GM12878 (cell line): Measurements from ENCODE around the gene RPGRIP1L. TPM values are rescaled to one million over a fixed set of nuclear protein-coding genes. Genes with fewer than 3 reads are reported as not detected.

Source experiments
- ATAC-seq: fragments of 200-7000 bp; cut with Tn5 transposase; 3 replicates; pipeline ENCODE4 v1.9.1; 2020; ENCODE audit warnings: mild to moderate bottlenecking, moderate library complexity
- BruUV-seq: library from RNA; stranded (reverse); fragments of 400-500 nt; replicated peaks from 2 replicates; lab custom pipeline; 2021; lab: Mats Ljungman, UMichigan
- CTCF ChIA-PET: fragments of 300-600 bp; sonication (Branson Sonifier 250); formaldehyde crosslinking; extraction: SDS; loops from one replicate; lab custom pipeline; 2021; ENCODE audit warnings: inconsistent platforms; lab: Yijun Ruan, JAX
- POLR2A ChIA-PET: fragments of 350-600 bp; formaldehyde crosslinking; extraction: SDS; loops from one replicate; lab custom pipeline; 2021; ENCODE audit warnings: inconsistent platforms; lab: Charles Lee
- RAD21 ChIA-PET: fragments of 300-600 bp; sonication (Branson Sonifier 250); formaldehyde crosslinking; loops from one replicate; lab custom pipeline; 2023; ENCODE audit warnings: antibody characterized with exemption; ENCODE audit not compliant: unreplicated experiment; lab: Charles Lee
- SMC1A ChIA-PET: fragments of 300-600 bp; sonication (Branson Sonifier 250); formaldehyde crosslinking; loops from one replicate; lab custom pipeline; 2023; ENCODE audit not compliant: unreplicated experiment, uncharacterized antibody; lab: Charles Lee
- DNase-seq: peaks from one replicate; pipeline ENCODE4 v3.0.0-alpha.2; 2011; ENCODE audit warnings: low read depth, low spot score
- FAIRE-seq: peaks from 3 replicates; lab custom pipeline; 2011; peaks lifted over from hg19 to GRCh38; lab: Jason Lieb, UNC
- H2AFZ ChIP-seq: 2 replicates; pipeline ENCODE4 v1.6.0; 2011; ENCODE audit warnings: low read depth, low read length, control low read depth; ENCODE audit not compliant: control insufficient read depth
- H3K27ac ChIP-seq: 2 replicates; pipeline ENCODE4 v1.5.1; 2011; ENCODE audit warnings: control low read depth; ENCODE audit not compliant: control insufficient read depth, insufficient read depth
- H3K27me3 ChIP-seq, 2 experiments: replicated peaks in 1 of 2; 2 replicates each; pipeline versions ENCODE4 v1.6.0 to v1.6.1; 2011; ENCODE audit warnings: low read length in 1 of 2; ENCODE audit not compliant: control insufficient read depth in 2 of 2, insufficient read depth in 2 of 2
- H3K36me3 ChIP-seq, 2 experiments: 2 replicates each; pipeline ENCODE4 v1.5.1; 2011; ENCODE audit warnings: low read length in 1 of 2; ENCODE audit not compliant: control insufficient read depth in 2 of 2, insufficient read depth in 2 of 2
- H3K4me1 ChIP-seq: 2 replicates; pipeline ENCODE4 v1.6.1; 2011; ENCODE audit warnings: mild to moderate bottlenecking, low read length, moderate library complexity, mixed read lengths; ENCODE audit not compliant: control insufficient read depth, insufficient read depth
- H3K4me2 ChIP-seq: 2 replicates; pipeline ENCODE4 v1.6.0; 2011; ENCODE audit warnings: control low read depth; ENCODE audit not compliant: control insufficient read depth, insufficient read depth
- H3K4me3 ChIP-seq: fragments of 200-600 bp; sonication (generic); 2 replicates; pipeline ENCODE4 v1.5.1; 2016
- H3K79me2 ChIP-seq: 2 replicates; pipeline ENCODE4 v1.6.0; 2011; ENCODE audit warnings: low read length; ENCODE audit not compliant: control insufficient read depth, insufficient read depth
- H3K9ac ChIP-seq: 2 replicates; pipeline ENCODE4 v1.8.0; 2011; ENCODE audit warnings: low read length, control low read depth, mixed read lengths; ENCODE audit not compliant: control insufficient read depth, insufficient read depth
- H3K9me3 ChIP-seq: replicated peaks from 3 replicates; pipeline ENCODE4 v1.5.1; 2011; ENCODE audit warnings: mild to moderate bottlenecking, low read length; ENCODE audit not compliant: control insufficient read depth, insufficient read depth
- H4K20me1 ChIP-seq: 2 replicates; pipeline ENCODE4 v1.6.0; 2011; ENCODE audit not compliant: control insufficient read depth, insufficient read depth
- BHLHE40 ChIP-seq, 2 experiments: fragments of 450-650 bp in 1 of 2; IDR thresholded peaks; 2 replicates each; pipeline ENCODE4 v1.6.1; 2011 to 2017; ENCODE audit warnings: low read depth in 2 of 2, borderline replicate concordance in 1 of 2, improper control_type of control experiment in 1 of 2, low read length in 1 of 2, mild to moderate bottlenecking in 1 of 2
- PBX3 ChIP-seq: IDR thresholded peaks from 2 replicates; pipeline ENCODE4 v1.6.1; 2011; ENCODE audit warnings: mild to moderate bottlenecking, low read depth, low read length, moderate library complexity; ENCODE audit not compliant: insufficient replicate concordance
- RAD21 ChIP-seq: IDR thresholded peaks from 2 replicates; pipeline ENCODE4 v1.6.1; 2011; ENCODE audit warnings: mild to moderate bottlenecking, low read depth, low read length, moderate library complexity; ENCODE audit not compliant: insufficient read depth
- RAD51 ChIP-seq: fragments of 450-650 bp; IDR thresholded peaks from 2 replicates; pipeline ENCODE4 v1.6.1; 2016; ENCODE audit warnings: moderate library complexity, mild to moderate bottlenecking, inconsistent platforms
- SUPT20H ChIP-seq: IDR thresholded peaks from 2 replicates; pipeline ENCODE4 v1.6.1; 2011; ENCODE audit warnings: low read depth, mild to moderate bottlenecking, low read length, moderate library complexity, borderline replicate concordance; ENCODE audit not compliant: control insufficient read depth
- TBL1XR1 ChIP-seq: IDR thresholded peaks from 2 replicates; pipeline ENCODE4 v1.6.1; 2012; ENCODE audit warnings: low read depth, low read length, improper control_type of control experiment
- ZNF217 ChIP-seq: fragments of 450-650 bp; IDR thresholded peaks from 2 replicates; pipeline ENCODE4 v1.6.1; 2017; ENCODE audit warnings: antibody characterized with exemption, mild to moderate bottlenecking
- WGBS: methylation state at CpG from one replicate; pipeline ENCODE4 v1.1.6; 2016; ENCODE audit warnings: low lambda C conversion rate; ENCODE audit not compliant: insufficient replicate concordance, insufficient coverage; ENCODE audit errors: missing lambda C conversion rate; 5-methylcytosine and 5-hydroxymethylcytosine counted together
- in situ Hi-C: fragments of 300-500 bp; cut with MboI; formaldehyde crosslinking; loops from 9 replicates; pipeline ENCODE4 v1.14.3; 2018; ENCODE audit warnings: mixed read lengths
- intact Hi-C: fragments of 100-400 bp; cut with micrococcal nuclease; formaldehyde crosslinking; loops from one replicate; pipeline ENCODE4 v1.14.2; 2022; ENCODE audit not compliant: unreplicated experiment
- polyA plus RNA-seq, 11 experiments: library from polyadenylated mRNA; depleted of rRNA in 4 of 11; unstranded in 6 of 11; stranded (reverse) in 5 of 11; fragments of >200 nt; fragmentation: Nextera tagmentation in 4 of 11; fragmentation: Illumina TruSeq in 1 of 11; extraction: Ambion mirVana in 4 of 11; extraction: Trizol in 1 of 11; gene quantifications; 1 replicate in 1 of 11; 2 replicates in 10 of 11; pipeline versions ENCODE4 v1.2.1 to v1.2.3, GENCODE V29; 2011 to 2016; ENCODE audit warnings: inconsistent platforms in 2 of 11, missing spikeins in 2 of 11, low read depth in 1 of 11
- total RNA-seq, 4 experiments: library from RNA; depleted of rRNA in 3 of 4; stranded (reverse); fragments of >200 nt in 3 of 4; fragmentation: Illumina TruSeq in 1 of 4; extraction: Trizol in 1 of 4; gene quantifications; 2 replicates each; pipeline versions ENCODE4 v1.2.1 to v1.2.3, GENCODE V29; 2013 to 2021

Gene RPGRIP1L
- total and polyA plus RNA-seq, 10 of the 15 experiments (the other 5 are each of a cell fraction or from before 2014, with no cell fraction given): 3.5 to 9.6 (median 4.4) TPM

DNA sequence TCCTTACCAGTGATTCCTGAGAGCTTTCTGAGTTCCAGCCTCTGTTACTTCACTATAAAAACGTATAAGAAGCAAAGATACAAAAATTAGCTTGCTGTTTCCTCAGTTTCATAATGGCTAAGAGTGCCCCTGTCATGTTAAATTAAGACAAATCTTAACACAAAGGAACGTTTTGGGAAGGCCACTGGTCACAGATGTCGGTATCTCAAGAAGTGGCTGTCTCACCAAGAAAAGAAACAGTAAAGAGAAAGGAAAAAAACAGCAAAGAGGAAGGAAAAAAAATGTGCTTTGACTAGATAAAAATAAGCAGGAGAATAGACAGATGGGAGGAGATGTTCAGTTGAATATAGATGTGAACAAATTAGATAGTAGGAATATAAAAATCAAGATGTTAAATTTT lies 105.9 kb downstream of the RPGRIP1L start:
- SMC1A ChIA-PET: no interaction called here
- Histone ChIP-seq H2AFZ (no peak overlapping the region), H3K36me3 (no peaks in the 10 kb centered on the region), H3K27ac (no peak overlapping the region), H3K9ac (no peak overlapping the region), H3K4me2 (no peak overlapping the region), H4K20me1 (no peaks in the 10 kb centered on the region)
- FAIRE-seq (no peak), DNase-seq (no peak)
- no peak for TF ChIP-seq SUPT20H
- TF ChIP-seq RAD21: no peak
- TF ChIP-seq ZNF217: no peak
- no peak for TF ChIP-seq TBL1XR1
- no peak for TF ChIP-seq BHLHE40 (IDR thresholded peaks at IDR 0.05; ENCODE audit: borderline replicate concordance in 1 of 2, low read depth in 2 of 2, low read length in 1 of 2)
- TF ChIP-seq, all 136 proteins: peak for 0
- no TSS peak for BruUV-seq
- in situ Hi-C loops (no loop called here), intact Hi-C loops (no loop called here)
- CTCF ChIA-PET: no interaction called here
- ATAC-seq: no peak
- H3K27me3 ChIP-seq: no peaks in the 10 kb centered on the region
- 35% methylated on average over 3 of the region's 3 CpGs for WGBS
- RAD21 ChIA-PET: no interaction called here
- H3K4me1 ChIP-seq: no peaks in the 10 kb centered on the region
- H3K4me3 ChIP-seq: no peak overlapping the region
- no peaks in the 10 kb centered on the region for H3K79me2 ChIP-seq
- POLR2A ChIA-PET: no interaction called here
- no peaks in the 10 kb centered on the region for H3K9me3 ChIP-seq

DNA sequence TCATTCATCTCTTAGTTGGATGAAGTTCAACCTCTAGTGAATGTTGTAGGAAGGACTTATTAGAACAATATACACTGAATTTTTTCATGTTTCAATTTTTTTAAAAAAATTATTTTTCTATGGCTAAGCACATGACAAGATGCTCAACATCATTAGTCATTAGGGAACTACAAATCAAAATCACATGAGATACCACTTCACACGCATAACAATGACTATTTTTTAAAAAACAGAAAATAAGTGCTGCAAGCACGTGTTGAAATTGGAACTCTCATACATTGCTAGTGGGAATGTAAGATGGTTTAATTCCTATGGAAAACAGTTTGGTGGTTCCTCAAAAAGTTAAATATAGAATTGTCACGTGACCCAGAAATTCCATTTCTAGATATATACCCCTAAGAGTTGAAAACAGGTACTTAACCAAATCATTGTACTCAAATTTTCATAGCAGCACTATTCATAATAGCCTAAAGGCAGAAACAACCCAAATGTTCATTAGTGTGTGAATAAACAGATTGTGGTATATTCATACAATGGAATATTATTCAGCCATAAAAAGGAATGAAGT lies 115.5 kb downstream of the RPGRIP1L start:
- WGBS: 59% methylated on average over 3 of the region's 3 CpGs
- Histone ChIP-seq H4K20me1 (no peaks in the 10 kb centered on the region), H3K36me3 (no peaks in the 10 kb centered on the region), H3K9ac (no peak overlapping the region), H3K4me1 (no peaks in the 10 kb centered on the region), H3K27ac (no peak overlapping the region), H3K79me2 (no peaks in the 10 kb centered on the region), H2AFZ (no peak overlapping the region), H3K27me3 (no peaks in the 10 kb centered on the region), H3K9me3 (no peaks in the 10 kb centered on the region), H3K4me3 (no peak overlapping the region), H3K4me2 (no peak overlapping the region)
- ChIA-PET CTCF (no interaction called here), POLR2A (no interaction called here), SMC1A (no interaction called here), RAD21 (no interaction called here)
- no peak for ATAC-seq
- no peak for TF ChIP-seq PBX3
- peak; percentile 54; the same call in 1 of the 2 replicates for TF ChIP-seq RAD51
- no peak for DNase-seq
- BruUV-seq: no TSS peak
- no peak for FAIRE-seq
- in situ Hi-C loops (no loop called here), intact Hi-C loops (no loop called here)
